ENCODE results near the gene TENM4.
"Not testable (repeated sequence)": the region's sequence is repeated elsewhere in the genome, so short reads cannot be mapped to it uniquely, and the experiment has no call there.

TENM4 gene

DNA sequence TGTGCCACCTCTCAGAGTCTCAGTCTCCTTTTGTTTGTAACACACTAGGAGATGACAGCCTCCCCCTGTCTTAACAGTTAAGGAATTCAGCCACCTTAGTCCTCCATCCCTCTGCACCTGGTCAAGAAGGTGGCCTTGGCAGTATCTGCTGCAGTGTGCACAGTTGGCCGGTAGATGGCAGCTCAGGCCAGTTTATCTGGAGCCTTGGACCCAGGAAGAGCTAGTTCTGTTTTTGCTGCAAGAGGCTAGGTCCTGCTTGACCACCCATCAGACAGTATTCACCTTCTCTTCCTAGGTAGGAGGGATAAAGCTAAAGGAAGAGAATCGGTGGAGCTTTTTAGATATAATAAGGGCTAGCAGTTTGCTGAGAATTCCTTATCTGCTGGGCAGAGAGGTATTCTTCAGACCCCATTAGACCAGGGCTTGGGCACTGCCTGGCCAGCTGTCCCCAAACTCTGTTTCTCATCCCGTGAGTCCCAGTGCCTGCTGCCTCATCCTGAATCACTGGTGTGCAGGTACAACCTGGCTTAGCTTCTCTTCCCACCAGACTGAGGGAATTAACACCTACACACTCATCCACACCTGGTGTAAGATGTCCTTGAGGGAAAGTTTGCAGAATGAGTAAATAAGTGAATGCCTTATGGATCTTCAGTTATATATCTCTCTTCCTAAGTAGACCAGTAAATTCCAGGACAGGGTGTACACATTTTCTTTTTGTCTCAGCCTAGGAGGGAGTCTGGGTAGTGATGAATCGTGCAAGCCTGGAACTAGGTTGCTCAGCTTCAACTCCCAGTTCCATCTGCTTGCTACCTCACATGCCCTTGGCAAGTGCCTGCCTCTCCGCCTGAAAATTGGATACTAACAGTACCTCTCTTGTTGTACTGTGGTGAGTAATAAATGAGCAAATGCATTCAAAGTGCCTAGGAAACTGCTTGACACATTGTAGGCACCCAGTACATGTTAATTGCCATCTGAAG is 795.3 kb downstream of the TENM4 start:
- no peak for DNase-seq (ENCODE audit: low spot score)

DNA sequence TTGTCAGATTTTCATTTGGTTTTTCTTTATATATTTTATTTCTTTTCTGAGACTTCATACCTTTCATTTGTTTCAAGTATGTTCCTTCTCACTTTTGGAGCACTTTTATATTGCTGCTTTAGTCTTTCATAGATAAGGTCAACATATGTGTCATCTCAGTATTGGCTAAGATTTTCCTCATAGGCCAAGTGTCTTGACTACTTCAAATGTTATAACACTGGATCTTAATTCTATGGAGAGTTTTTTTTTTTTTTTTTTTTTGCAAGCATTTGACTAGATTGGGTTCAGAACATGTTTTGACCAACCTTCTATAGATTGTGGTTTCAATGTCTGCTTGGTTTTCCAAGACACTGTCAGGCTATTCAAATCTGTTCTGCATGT is 797.2 kb downstream of the TENM4 start:
- no peak for DNase-seq (ENCODE audit: low spot score)

DNA sequence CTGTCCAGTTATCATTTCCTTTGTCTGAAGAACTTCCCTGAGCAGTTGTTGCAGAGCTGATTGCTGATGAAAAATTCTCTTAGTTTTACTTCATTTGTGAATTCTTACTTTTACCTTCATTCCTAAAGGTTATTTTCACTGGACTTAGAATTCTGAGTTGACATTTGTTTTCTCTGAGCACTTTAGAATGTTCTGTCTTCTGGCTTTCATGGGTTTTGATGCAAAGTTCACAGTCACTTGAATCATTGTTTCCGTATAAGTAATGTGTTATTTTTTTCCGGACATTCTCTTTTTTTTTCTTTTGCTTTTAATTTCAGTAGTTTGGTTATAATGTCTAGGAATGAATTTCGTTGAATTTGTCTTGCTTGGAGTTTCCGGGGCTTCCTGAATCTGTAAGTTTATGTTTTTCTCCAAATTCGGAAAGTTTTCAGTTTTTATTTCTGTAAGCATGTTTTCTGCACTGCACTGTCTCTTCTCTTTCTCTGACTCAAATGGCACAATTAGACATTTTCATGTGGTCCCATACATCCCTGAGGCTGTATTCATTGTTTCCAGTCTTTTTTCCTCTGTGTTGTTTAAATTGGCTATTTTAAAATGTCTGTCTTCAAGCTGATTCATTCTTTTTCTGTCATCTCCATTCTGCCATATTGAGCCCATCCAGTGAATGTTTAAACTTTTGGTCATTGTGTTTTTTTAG is 797.7 kb downstream of the TENM4 start:
- DNase-seq (ENCODE audit: low spot score): no peak

- DNase-seq (ENCODE audit: low spot score): no peak
Measured at GRCh38 chr11:78641541-78641940, 799.3 kb downstream of the TENM4 start.

DNA sequence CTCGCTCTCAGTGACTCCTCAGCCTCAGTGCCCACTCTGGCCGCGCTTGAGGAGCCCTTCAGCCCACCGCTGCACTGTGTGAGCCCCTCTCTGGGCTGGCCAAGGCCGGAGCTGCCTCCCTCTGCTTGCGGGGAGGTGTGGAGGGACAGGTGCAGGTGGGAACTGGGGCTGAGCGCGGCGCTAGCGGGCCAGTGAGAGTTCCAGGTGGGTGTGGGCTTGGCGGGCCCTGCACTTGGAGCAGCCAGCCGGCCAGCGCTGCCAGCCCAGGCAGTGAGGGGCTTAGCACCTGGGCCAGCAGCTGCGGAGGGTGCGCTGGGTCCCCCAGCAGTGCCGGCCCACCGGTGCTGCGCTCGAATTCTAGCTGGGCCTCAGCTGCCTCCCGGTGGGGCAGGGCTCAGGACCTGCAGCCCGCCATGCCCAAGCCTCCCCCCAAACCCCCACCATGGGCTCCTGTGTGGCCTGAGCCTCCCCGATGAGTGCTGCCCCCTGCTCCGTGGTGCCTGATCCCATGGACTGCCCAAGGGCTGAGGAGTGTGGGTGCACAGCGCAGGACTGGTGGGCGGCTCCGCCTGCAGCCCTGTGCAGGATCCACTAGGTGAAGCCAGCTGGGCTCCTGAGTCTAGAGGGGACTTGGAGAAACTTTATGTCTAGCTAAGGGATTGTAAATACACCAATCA is 802.0 kb downstream of the TENM4 start:
- DNase-seq (ENCODE audit: low spot score): no peak

- not testable (repeated sequence) for DNase-seq (ENCODE audit: low spot score)
Measured at GRCh38 chr11:78637527-78637926, 803.3 kb downstream of the TENM4 start.

DNA sequence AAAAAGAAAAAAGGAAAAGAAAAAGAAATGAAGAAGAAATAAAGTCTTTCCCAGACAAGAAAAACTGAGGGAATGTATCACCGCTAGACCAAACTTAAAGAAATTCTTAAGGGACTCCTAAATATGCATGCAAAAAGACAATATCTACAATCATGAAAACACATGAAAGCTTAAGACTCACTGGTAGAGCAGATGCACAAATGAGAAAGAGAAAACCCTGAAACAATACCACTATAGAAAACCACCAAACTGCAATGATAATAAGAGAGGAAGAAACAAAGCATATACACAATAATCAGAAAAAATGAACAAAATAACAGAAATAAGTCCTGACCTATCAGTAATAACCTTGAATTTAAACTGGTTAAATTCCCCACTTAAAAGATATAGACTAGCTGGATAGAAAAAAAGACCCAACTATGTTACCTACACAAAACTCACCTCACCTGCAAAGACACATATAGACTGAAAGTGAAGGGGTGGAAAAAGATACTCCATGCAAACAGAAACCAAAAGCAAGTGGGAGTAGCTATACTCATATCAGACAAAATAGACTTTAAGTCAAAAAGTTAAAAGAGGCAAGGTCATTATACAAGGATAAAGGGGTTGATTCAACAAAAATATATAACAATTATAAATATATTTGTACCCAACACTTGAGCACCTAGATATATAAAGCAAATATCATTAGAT is 804.9 kb downstream of the TENM4 start:
- DNase-seq (ENCODE audit: low spot score): no peak

DNA sequence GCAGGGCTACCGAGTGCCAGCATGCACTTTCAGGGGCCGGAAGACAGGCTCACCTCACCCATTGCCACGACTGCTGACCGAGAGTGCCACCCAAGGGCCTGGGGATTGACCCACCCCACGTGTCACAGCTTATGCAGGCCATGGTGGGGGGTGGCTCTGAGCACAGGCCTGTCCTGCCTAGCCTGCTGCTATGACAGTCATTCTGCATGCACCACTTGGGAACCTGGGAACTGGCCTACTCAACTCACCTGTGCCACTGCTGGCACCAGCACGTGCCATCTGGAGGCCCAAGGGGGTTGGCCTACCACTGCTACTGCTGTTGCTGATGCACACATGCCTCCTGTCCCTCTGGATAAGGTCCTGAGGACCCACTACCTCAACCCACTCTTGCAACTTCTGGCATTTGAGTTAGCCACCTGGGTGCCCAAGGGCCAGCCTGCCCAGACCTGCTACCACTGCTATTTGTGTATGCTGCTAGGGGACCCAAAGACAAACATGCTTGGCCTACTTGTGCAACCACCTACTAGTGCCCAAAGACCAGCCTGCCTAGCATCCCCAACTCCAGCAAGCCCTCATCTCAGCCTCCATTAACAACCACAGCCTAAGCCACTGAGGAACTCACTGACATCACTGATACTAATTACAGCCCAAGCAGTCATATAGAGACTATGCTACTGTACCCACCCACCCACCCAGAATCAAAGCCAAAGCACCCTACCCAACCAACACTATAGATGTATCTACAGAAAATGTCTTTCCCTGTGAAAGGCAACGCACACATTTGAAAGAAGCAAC is 807.1 kb downstream of the TENM4 start:
- no peak for DNase-seq (ENCODE audit: low spot score)

DNA sequence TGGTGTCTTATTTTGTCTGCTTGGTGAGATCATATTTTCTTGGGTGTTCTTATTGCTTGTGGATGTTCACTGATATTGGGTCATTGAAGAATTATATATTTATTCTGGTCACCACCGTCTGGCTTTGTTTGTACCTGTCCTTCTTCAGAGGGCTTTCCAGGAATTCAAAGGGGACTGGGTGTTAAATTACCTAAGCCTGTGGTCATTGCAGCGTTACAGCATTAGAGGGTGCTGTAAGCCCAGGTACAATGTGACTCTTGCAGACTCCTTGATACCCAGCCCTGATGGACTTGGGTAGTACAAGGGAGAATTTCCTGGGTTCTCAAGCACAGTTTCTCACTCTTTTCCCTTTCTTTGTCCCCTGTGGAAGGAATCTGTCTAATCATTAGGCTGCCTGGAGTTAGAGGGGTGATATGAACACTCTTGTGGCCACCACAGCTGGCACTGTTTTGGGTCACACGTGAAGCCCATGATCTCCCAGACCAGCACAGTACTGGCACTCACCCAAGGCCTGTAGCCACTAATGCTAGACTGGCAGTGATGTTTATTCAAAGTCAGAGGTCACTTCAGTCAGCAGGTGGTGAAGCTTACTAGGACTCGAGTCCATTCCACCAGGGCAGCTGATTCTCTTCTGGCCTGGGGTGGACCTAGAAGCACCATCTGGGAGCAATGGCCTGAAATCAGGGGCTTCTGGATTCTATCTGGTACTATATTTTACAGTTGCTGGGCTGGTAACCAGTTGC is 810.1 kb downstream of the TENM4 start:
- DNase-seq (ENCODE audit: low spot score): no peak

GRCh38 chr11:78630155-78630554 is 810.7 kb downstream of the TENM4 start:
- no peak for DNase-seq (ENCODE audit: low spot score)

GRCh38 chr11:78622666-78623065 is 818.2 kb downstream of the TENM4 start:
- no peak for DNase-seq (ENCODE audit: low spot score)

- no peak for DNase-seq (ENCODE audit: low spot score)
Measured at GRCh38 chr11:78620159-78620558, 820.7 kb downstream of the TENM4 start.

DNA sequence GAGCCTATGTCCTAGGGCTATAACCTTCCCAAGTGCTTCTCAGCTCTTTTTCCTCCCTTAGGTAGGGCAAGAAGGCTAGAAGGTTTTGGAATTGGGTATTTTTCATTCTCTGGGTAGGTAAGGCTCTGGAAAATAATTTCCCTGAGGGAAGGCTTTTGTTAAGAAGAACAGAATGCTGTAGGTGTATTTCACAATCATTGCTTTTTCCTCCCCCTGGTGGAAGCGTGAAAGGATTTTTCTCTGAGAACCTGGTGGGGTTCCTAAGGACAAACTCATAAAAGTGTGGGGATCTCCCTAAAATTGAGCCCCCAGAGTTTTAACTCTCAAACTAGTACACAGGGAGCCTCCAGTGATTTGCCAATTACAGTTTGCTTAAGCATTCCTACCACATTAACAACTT is 825.1 kb downstream of the TENM4 start:
- no peak for DNase-seq (ENCODE audit: low spot score)

GRCh38 chr11:78613378-78613813 is 827.4 kb downstream of the TENM4 start:
- no peak for DNase-seq (ENCODE audit: low spot score)

DNA sequence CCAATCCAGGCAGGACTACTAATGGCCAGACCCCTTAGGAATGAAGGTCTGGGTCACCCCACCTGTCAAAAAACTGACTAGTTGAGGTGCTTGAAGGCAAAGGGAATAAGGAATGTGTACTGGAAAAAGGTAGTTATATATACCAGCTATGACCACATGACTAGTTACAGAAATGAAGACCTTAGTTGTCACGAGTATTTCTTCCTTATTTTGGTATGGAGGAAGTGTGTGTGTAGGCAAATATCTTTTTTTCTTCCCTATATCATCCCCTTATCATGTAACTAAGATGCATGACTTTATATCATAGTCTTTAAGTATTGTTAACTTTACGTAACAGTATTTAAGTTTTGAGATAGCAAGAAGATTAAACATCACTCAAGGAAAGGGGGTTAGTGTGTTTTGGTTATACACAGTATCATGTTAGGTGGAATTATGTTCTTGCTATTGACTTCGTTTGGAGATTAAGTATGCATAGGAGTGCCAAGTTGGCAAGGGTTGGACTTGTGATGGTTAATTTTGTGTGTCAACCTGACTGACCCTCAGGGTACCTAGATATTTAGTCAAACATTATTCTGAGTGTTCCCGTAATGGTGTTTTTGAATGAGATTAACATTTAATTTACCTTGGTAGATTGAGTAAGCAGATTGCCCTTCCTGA is 828.0 kb downstream of the TENM4 start:
- DNase-seq (ENCODE audit: low spot score): no peak

DNA sequence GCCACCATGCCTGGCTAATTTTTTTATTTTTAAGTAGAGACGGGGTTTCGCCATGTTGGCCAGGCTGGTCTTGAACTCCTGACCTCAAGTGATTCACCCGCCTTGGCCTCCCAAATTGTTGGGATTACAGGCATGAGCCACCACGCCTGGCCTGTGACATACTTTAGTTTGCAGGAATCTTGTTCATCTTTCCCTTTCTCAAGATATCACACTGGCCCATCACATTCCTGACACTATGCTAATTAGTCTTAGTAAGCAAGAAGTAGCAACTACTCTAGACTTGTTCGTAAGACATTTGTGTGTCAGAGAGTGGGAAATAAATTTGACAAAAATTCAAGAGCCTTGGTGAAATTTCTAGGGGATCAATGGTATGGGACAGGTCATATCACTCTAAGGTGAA is 831.5 kb downstream of the TENM4 start:
- DNase-seq (ENCODE audit: low spot score): not testable (repeated sequence)

DNA sequence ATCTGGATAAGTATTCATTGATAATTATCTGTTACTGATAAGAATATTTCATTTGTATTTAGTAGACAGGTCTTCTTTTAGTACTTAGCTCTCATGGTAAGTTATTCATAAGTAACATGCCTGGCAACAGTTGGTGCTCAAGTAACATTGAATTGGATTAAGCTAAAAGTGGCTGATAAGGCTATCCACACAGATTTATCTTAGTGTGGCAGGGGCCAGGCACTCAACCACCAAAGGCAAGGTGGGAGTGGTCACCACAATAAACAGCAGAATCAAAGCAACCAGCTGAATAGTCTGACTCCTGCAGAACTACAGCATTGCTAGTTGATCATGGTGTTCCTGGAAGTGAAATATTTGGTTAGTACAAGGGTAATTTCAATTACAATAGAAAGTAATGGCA is 833.1 kb downstream of the TENM4 start:
- no peak for DNase-seq (ENCODE audit: low spot score)

DNA sequence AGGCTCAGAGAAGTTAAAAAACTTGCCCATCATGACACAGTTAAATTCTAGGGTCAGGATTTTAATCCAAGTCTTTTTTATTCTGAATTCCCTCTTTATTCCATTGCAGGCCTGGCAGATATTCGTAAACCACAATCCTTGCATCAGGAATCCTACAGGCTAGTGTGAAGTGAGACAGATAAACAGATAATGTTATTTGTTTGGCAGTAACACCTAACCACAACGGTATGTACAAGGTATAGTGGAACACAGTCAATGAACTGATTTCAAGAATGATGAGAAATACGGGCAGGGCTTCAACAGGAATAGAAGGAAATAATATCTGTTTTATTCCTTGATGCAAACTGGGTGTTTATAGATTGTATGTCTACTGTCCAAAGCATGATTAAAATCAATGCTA is 834.2 kb downstream of the TENM4 start:
- no peak for DNase-seq (ENCODE audit: low spot score)

DNA sequence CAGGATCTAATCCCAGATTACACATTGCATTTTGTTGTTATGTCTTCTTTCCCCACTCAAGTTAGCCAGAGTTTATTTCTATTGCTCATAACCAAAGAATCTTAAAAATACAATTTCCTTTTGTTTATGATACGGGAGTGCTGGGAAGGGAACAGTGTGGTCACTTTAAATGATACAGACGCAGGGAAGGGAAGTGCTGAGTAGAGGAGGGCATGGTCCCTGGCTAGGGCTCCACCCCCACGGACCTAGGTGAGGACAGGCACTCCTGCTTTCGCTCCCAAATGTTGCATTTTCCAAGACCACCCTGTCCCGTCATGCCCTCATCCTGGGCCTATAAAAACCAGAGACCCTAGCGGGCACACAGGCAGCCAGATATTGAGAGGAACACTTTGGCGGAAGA is 835.5 kb downstream of the TENM4 start:
- no peak for DNase-seq (ENCODE audit: low spot score)

GRCh38 chr11:78603792-78604191 is 837.0 kb downstream of the TENM4 start:
- no peak for DNase-seq (ENCODE audit: low spot score)
